Forelimb muscle (tissue), 1 donor: ENCODE results near the gene CC2D2A. TPM values are rescaled to one million over a fixed set of nuclear protein-coding genes. Genes with fewer than 3 reads are reported as not detected.
"Not testable (repeated sequence)": the region's sequence is repeated elsewhere in the genome, so short reads cannot be mapped to it uniquely, and the experiment has no call there.

ENCODE experiments used
- DNase-seq: peaks from one replicate; pipeline ENCODE4 v3.0.0-alpha.2; 2013; ENCODE audit warnings: low read depth
- polyA plus RNA-seq: library from polyadenylated mRNA; unstranded; fragments of 120-200 nt; gene quantifications from one replicate; pipeline ENCODE4 v1.2.1, GENCODE V29; 2013; ENCODE audit not compliant: insufficient read length

Gene CC2D2A
- polyA plus RNA-seq, 1 donor: 10.8 TPM

GRCh38 chr4:15557786-15558550 lies 88.3 kb downstream of the CC2D2A start:
- DNase-seq: no peak

DNA sequence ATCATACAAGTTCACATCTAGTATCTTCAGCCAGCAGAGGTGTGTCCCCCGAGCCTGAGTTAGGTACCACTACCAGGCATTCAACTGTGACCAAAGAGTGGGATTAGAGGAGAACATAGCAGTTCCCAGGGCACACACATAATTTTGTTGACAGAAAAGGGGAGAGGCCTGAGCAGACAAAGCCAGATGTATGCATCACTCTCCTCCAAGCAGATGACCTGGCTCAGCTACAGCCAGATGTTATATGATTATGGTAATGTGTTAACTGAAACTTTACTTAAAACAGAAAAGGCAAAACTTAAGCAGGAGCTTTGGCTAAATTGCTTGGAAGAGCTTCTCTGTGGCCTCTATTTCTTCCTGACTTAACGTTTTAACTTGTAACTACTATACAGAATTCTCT lies 88.9 kb downstream of the CC2D2A start:
- DNase-seq: peak; percentile 14

GRCh38 chr4:15562114-15562513 lies 92.4 kb downstream of the CC2D2A start:
- no peak for DNase-seq

GRCh38 chr4:15562623-15563022 lies 92.9 kb downstream of the CC2D2A start:
- DNase-seq: no peak

GRCh38 chr4:15563871-15564270 lies 94.2 kb downstream of the CC2D2A start:
- DNase-seq: no peak

DNA sequence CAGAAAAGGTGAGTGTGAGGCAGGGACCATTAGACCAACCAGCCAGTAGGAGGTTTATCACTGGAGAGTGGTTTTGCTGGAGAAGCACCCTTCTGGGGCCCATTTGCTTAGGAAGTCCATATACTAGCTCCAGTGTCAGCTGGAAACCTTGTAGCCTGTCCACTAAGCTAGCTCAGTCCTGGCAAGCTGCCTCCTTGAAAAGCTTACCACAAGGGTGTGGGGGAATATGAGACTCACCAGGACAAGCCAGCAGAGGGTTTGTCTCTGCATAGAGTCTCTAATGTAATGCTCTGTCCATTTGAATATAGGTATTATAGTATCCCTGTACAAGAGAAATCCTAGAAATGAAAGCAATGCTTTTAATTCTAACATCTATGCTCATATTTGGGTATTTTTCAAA lies 99.1 kb downstream of the CC2D2A start:
- DNase-seq: no peak

GRCh38 chr4:15569746-15570145 lies 100.1 kb downstream of the CC2D2A start:
- DNase-seq: no peak

DNA sequence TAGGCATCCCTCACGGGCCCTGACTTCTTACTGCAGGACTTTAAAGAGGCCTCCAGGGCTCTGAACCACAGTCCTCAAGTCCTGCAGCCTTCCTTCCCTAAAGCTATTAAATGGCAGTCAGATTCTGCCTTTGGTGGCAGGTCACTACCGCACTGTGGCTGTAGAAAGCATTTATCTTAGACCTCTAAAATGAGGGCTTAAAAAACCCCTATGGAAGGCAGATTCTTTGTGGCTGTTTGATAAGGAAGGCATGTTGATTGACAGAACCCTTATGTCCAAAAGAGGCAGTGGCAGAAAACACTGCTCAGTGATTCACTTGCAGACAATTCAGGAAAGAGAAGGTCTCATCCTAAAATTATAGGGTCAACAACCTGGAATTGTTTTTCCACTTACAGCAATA lies 106.3 kb downstream of the CC2D2A start:
- DNase-seq: no peak

- no peak for DNase-seq
These were observed 107.8 kb downstream of the CC2D2A start for GRCh38 chr4:15577508-15577907.

- DNase-seq: no peak
These were observed 115.1 kb downstream of the CC2D2A start for GRCh38 chr4:15584785-15585184.

DNA sequence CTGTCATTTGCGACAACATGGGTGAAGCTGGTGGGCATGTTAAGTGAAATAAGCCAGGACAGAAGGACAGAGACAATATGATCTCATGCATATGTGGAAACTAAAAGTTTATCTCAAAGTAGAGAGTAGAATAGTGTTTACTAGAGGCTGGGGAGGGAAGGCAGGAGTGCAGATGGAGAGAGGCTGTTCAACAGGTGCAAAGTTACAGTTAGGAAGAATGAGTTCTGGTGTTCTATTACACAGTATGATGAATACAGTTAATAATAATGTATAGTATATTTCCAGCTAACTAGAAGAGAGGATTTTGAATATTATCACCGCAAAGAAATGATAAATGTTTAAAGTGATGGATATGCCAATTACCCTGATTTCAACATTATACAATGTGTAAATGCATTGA lies 115.6 kb downstream of the CC2D2A start:
- no peak for DNase-seq

DNA sequence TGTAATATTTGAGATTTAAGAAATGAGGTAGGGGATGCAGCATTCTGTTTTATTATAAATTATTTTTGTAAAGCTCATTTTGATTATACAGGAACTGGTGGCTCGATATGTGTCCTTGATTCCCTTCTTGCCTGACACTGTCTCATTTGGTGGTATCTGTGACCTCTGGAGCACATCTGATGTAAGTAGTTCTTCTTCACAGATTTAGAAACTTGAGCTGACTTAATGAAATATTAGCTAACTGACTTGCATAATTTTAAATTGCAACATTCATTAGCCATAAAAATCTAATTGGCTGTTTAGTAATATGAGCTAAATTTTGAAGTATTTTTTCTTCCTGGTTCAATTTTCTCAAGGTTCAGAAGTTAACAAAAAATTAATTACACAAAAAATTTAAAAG lies 116.4 kb downstream of the CC2D2A start:
- DNase-seq: no peak

DNA sequence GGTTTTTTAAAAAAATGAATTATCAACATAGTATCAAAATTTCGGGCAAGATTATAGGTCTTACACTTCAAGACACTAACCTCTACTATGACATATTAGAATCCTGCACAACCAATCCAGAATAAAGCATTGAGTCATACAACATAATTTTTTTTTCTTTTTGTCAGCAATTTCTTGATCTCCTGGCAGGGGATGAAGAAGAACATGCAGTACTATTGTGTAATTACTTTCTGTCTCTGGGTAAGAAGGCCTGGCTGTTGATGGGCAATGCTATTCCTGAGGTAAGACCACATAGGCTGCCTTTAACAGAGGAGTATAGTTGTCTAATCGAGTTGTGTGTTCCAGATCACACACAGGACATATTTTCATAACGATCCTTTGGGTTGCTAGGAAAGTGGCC lies 118.0 kb downstream of the CC2D2A start:
- no peak for DNase-seq

- DNase-seq: no peak
These were observed 123.1 kb downstream of the CC2D2A start for GRCh38 chr4:15592799-15593198.

GRCh38 chr4:15598644-15599043 lies 129.0 kb downstream of the CC2D2A start:
- no peak for DNase-seq

DNA sequence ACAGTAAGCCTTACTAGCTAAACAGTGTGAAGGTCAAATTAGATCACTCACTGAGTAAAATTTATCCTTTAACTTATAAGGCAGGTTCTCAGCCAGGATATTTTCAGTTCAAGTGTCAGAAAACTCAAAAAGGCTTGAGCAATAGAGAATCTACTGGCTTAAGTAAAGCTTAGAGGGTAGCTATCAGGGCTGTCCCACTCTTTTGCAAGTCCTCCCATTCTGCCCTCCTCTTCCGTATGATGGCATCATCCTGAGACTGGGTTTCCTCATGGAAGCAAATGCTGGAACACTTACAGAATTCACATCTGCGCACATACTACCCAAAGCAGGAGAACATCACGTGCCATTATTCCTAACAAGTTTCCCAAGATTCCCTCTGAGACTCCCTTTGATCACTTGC lies 130.5 kb downstream of the CC2D2A start:
- DNase-seq: no peak

GRCh38 chr4:15601862-15602261 lies 132.2 kb downstream of the CC2D2A start:
- DNase-seq: no peak

DNA sequence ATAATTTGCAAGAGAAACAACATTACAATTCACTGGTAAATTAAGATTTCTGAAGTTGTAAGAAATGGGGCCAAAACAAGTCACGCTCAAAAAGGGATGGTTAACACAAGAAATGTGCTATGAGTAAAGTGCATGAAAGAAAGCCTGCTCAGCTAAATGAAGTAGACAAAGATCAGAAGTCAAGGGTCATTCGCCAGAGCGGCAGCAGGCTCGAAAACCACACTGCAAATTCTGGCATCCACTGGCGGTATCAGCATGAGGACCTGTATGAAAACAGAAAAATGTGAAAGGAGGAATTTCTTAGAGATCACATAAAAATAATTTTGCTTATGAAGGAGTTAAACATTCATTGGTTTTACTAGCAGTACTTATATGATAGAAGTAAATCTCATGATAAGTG lies 135.9 kb downstream of the CC2D2A start:
- no peak for DNase-seq

- DNase-seq: no peak
These were observed 141.2 kb downstream of the CC2D2A start for GRCh38 chr4:15610855-15611254.

- DNase-seq: no peak
These were observed 142.5 kb downstream of the CC2D2A start for GRCh38 chr4:15612136-15612535.

DNA sequence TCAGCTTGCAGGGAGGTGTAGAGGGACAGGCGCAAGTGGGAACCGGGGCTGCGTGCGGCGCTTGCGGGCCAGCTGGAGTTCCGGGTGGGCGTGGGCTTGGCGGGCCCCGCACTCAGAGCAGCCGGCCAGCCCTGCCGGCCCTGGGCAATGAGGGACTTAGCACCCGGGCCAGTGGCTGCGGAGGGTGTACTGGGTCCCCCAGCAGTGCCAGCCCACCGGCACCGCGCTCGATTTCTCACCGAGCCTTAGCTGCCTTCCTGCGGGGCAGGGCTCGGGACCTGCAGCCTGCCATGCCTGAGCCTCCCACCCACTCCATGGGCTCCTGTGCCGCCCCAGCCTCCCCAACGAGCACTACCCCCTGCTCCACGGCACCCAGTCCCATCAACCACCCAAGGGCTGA lies 145.2 kb downstream of the CC2D2A start:
- DNase-seq: not testable (repeated sequence)

DNA sequence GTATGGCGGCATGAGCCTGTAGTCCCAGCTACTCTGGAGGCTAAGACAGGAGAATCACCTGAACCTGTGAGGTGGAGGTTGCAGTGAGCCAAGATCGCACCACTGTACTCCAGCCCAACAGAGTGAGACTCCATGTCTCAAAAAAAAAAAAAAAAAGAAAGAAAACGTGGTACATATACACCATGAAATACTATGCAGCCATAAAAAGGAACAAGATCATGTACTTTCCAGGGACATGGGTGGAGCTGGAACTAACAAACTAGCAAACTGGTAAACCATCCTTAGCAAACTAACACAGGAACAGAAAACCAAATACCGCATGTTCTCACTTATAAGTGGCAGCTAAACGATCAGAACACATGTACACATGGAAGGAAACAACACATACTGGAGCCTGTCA lies 147.7 kb downstream of the CC2D2A start:
- DNase-seq: not testable (repeated sequence)

GRCh38 chr4:15636818-15637217 lies 167.1 kb downstream of the CC2D2A start:
- no peak for DNase-seq

GRCh38 chr4:15638418-15638817 lies 168.7 kb downstream of the CC2D2A start:
- DNase-seq: no peak
